Trophoblast cell (in vitro differentiated cells and primary cell): ENCODE measurements around the gene PPP2R2C.

Experiments
- DNase-seq, 2 donors: peaks; one replicate each; pipeline ENCODE4 v3.0.0-alpha.2; 2016
- H2AFZ ChIP-seq: 2 replicates; pipeline ENCODE4 v1.6.1; 2013; ENCODE audit warnings: low read length, moderate library complexity, mild to moderate bottlenecking; ENCODE audit not compliant: insufficient read depth, poor library complexity
- H2AK5ac ChIP-seq: 2 replicates; pipeline ENCODE4 v1.6.1; 2013; ENCODE audit warnings: mild to moderate bottlenecking, low read length
- H2BK120ac ChIP-seq: 2 replicates; pipeline ENCODE4 v1.6.1; 2013; ENCODE audit warnings: low read length, mild to moderate bottlenecking, moderate library complexity; ENCODE audit not compliant: insufficient read depth, poor library complexity
- H2BK12ac ChIP-seq: 2 replicates; pipeline ENCODE4 v1.6.1; 2013; ENCODE audit warnings: mild to moderate bottlenecking, low read length, moderate library complexity
- H2BK5ac ChIP-seq: 2 replicates; pipeline ENCODE4 v1.6.1; 2013; ENCODE audit warnings: low read length, low read depth, moderate library complexity, mild to moderate bottlenecking; ENCODE audit not compliant: poor library complexity
- H3K14ac ChIP-seq: 2 replicates; pipeline ENCODE4 v1.6.1; 2013; ENCODE audit warnings: mild to moderate bottlenecking, low read length
- H3K18ac ChIP-seq: 2 replicates; pipeline ENCODE4 v1.6.1; 2013; ENCODE audit warnings: mild to moderate bottlenecking, low read length
- H3K23ac ChIP-seq: 2 replicates; pipeline ENCODE4 v1.6.1; 2013; ENCODE audit warnings: low read length
- H3K27ac ChIP-seq: 2 replicates; pipeline ENCODE4 v1.5.1; 2013; ENCODE audit warnings: low read depth, mild to moderate bottlenecking, inconsistent platforms, low read length, moderate library complexity
- H3K27me3 ChIP-seq: 2 replicates; pipeline ENCODE4 v1.6.1; 2013; ENCODE audit warnings: inconsistent platforms, mild to moderate bottlenecking, low read length, moderate library complexity; ENCODE audit not compliant: insufficient read depth
- H3K36me3 ChIP-seq, 2 experiments: 1 replicate in 1 of 2; 2 replicates in 1 of 2; pipeline ENCODE4 v1.6.1; 2013; ENCODE audit warnings: low read length in 2 of 2, mild to moderate bottlenecking in 2 of 2, moderate library complexity in 1 of 2; ENCODE audit not compliant: insufficient read depth in 2 of 2, control insufficient read depth in 1 of 2
- H3K4ac ChIP-seq: 2 replicates; pipeline ENCODE4 v1.6.1; 2013; ENCODE audit warnings: low read depth, mild to moderate bottlenecking, low read length, moderate library complexity
- H3K4me1 ChIP-seq, 2 experiments: 1 replicate in 1 of 2; 2 replicates in 1 of 2; pipeline ENCODE4 v1.6.1; 2013; ENCODE audit warnings: low read length in 2 of 2, mild to moderate bottlenecking in 2 of 2, moderate library complexity in 1 of 2; ENCODE audit not compliant: insufficient read depth in 2 of 2, control insufficient read depth in 1 of 2
- H3K4me2 ChIP-seq: 2 replicates; pipeline ENCODE4 v1.6.1; 2013; ENCODE audit warnings: inconsistent platforms, mild to moderate bottlenecking, low read length, moderate library complexity
- H3K4me3 ChIP-seq: 2 replicates; pipeline ENCODE4 v1.5.1; 2013; ENCODE audit warnings: mild to moderate bottlenecking, low read depth, low read length, inconsistent platforms
- H3K79me1 ChIP-seq: one replicate; pipeline ENCODE4 v1.6.1; 2013; ENCODE audit warnings: low read length
- H3K79me2 ChIP-seq: 2 replicates; pipeline ENCODE4 v1.6.1; 2013; ENCODE audit warnings: low read length, mild to moderate bottlenecking; ENCODE audit not compliant: control insufficient read depth, insufficient read depth, poor library complexity
- H3K9ac ChIP-seq: 2 replicates; pipeline ENCODE4 v1.6.1; 2013; ENCODE audit warnings: mild to moderate bottlenecking, low read length
- H3K9me3 ChIP-seq: 2 replicates; pipeline ENCODE4 v1.6.1; 2013; ENCODE audit warnings: low read depth, mild to moderate bottlenecking, control low read depth, inconsistent platforms, low read length; ENCODE audit not compliant: insufficient read depth
- H4K12ac ChIP-seq: 2 replicates; pipeline ENCODE4 v1.6.1; 2013; ENCODE audit warnings: low read depth, mild to moderate bottlenecking, low read length, moderate library complexity
- H4K8ac ChIP-seq: 2 replicates; pipeline ENCODE4 v1.6.1; 2013; ENCODE audit warnings: low read depth, mild to moderate bottlenecking, low read length, moderate library complexity
- H4K91ac ChIP-seq: one replicate; pipeline ENCODE4 v1.6.1; 2013; ENCODE audit warnings: low read depth, mild to moderate bottlenecking, low read length, moderate library complexity
- WGBS: extraction: QIAGEN DNeasy Blood & Tissue Kit; methylation state at CpG from one replicate; pipeline ENCODE4 v1.1.7; 2013; ENCODE audit warnings: missing lambda C conversion rate; ENCODE audit not compliant: insufficient read length, insufficient coverage; ENCODE audit errors: extremely low coverage; 5-methylcytosine and 5-hydroxymethylcytosine counted together

Gene PPP2R2C

DNA sequence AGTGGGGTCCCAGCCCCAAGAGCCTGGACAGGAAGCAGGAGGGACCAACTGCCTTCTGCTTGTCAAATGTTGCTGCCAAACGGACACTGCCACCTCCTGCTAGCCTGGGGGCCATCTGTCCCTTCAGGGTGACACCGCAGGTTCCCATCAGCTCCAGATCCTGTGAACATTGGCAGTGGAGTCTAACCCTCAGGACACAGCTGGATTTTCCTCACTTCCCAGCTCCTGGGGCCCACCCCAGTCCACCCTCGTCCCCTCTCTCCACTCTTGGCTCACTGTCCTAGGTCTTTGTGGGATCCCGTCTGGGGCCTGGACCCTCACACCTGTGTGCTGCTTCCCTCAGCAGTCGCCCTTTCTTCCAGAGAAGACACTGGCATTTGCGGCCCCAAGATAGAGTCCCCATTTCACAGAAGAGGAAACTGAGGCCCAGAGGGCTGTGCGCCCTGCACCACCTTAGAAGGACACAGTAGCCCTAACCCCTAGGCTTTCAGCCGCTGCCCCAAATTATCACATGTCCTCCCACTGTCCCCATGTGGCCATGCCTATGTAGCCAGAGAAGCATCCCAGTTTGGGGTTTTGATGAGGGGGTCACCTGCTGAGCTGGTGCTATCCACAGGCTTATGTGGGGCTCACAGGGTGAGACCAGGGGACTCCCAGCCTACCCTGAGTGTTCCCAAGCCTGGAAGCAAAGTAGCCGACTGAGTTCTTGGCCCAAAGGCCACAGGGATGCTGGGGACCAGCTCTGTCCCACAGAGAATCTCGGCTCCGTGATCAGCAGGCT lies 20.1 kb downstream of the PPP2R2C start:
- WGBS: no CpG with 5 or more reads among the region's 11 CpGs
- Histone ChIP-seq H3K79me1 (no peaks in the 10 kb centered on the region), H3K14ac (no peak overlapping the region)

DNA sequence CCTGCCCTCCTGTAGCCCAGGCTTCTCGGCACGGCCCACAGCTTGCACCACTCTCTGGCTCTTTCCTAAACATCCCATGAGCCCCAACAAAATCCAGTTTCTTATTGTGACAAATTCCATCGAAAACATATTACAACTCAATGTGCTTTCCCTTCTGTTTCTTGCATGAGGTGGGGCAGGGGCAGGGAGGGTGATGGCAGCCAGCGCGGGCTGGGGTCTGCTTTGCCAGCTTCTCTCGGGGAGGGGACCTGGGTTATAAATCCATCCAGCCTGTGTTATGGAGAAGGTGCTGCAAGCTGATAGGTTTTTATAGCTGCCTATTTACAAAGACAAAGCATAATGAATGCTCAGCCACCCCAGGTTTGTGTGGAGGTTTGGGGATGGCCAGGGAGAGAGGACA lies 21.1 kb downstream of the PPP2R2C start:
- H3K23ac ChIP-seq: no peak overlapping the region
- H3K79me2 ChIP-seq: no peaks in the 10 kb centered on the region
- H3K27ac ChIP-seq: no peak overlapping the region
- H2BK5ac ChIP-seq: no peak overlapping the region
- H2BK120ac ChIP-seq: no peak overlapping the region
- no peak overlapping the region for H3K9ac ChIP-seq
- H4K8ac ChIP-seq: no peak overlapping the region
- H3K14ac ChIP-seq: no peak overlapping the region
- no peaks in the 10 kb centered on the region for H3K27me3 ChIP-seq
- no peak overlapping the region for H2AK5ac ChIP-seq
- no peak overlapping the region for H3K4me2 ChIP-seq
- no peak for DNase-seq
- H2AFZ ChIP-seq: no peak overlapping the region
- H4K12ac ChIP-seq: no peak overlapping the region
- no peak overlapping the region for H2BK12ac ChIP-seq
- no peaks in the 10 kb centered on the region for H3K36me3 ChIP-seq
- H3K79me1 ChIP-seq: no peaks in the 10 kb centered on the region
- WGBS: no CpG with 5 or more reads among the region's 6 CpGs
- H3K4me1 ChIP-seq: no peaks in the 10 kb centered on the region
- no peak overlapping the region for H3K18ac ChIP-seq
- H3K4ac ChIP-seq: no peak overlapping the region
- no peak overlapping the region for H3K4me3 ChIP-seq
- no peak overlapping the region for H4K91ac ChIP-seq
- H3K9me3 ChIP-seq: peaks cover 3% of the 10 kb centered on the region

More for the DNA sequence above, 20.1 kb downstream of the PPP2R2C start:
- H3K23ac ChIP-seq: no peak overlapping the region
- H3K27ac ChIP-seq: no peak overlapping the region
- no peak overlapping the region for H3K4me3 ChIP-seq
- H3K4me2 ChIP-seq: no peak overlapping the region
- no peaks in the 10 kb centered on the region for H3K4me1 ChIP-seq
- H2AFZ ChIP-seq: no peak overlapping the region
- no peaks in the 10 kb centered on the region for H3K36me3 ChIP-seq
- no peak for DNase-seq
- no peak overlapping the region for H2BK12ac ChIP-seq
- H3K27me3 ChIP-seq: no peaks in the 10 kb centered on the region
- H3K9ac ChIP-seq: no peak overlapping the region
- H2BK120ac ChIP-seq: no peak overlapping the region
- no peak overlapping the region for H4K12ac ChIP-seq
- no peak overlapping the region for H4K91ac ChIP-seq
- H3K79me2 ChIP-seq: no peaks in the 10 kb centered on the region
- no peak overlapping the region for H4K8ac ChIP-seq
- no peak overlapping the region for H3K18ac ChIP-seq
- peaks cover 3% of the 10 kb centered on the region for H3K9me3 ChIP-seq
- no peak overlapping the region for H2AK5ac ChIP-seq
- no peak overlapping the region for H3K4ac ChIP-seq
- H2BK5ac ChIP-seq: no peak overlapping the region

DNA sequence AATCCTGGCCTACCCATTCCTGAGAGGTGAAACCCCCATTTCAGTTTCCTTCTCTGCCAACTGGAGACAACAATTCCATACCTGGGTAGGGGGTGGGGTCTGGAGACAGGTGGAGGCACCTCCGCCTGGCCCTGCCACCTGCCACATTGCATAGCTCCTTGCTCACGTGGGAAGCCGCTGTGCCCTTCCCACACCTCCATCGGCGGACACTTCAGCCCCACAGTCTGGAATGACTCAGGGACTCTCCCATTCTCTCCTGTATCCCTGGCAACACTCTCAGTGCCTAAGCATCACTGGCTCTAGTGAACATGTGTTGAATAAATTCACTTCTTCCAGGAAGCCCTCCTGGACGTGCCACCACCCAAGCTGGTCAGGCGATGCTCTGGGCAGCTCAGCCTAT lies 21.7 kb downstream of the PPP2R2C start:
- Histone ChIP-seq H3K4me1 (no peaks in the 10 kb centered on the region), H3K79me2 (no peaks in the 10 kb centered on the region), H2BK12ac (no peak overlapping the region), H3K79me1 (no peaks in the 10 kb centered on the region), H3K14ac (no peak overlapping the region), H4K12ac (no peak overlapping the region), H4K91ac (no peak overlapping the region), H3K9ac (no peak overlapping the region), H2BK5ac (no peak overlapping the region), H2AK5ac (no peak overlapping the region), H3K9me3 (peaks cover 3% of the 10 kb centered on the region), H3K18ac (no peak overlapping the region), H2BK120ac (no peak overlapping the region), H3K23ac (no peak overlapping the region), H2AFZ (no peak overlapping the region), H4K8ac (no peak overlapping the region), H3K4ac (no peak overlapping the region), H3K36me3 (no peaks in the 10 kb centered on the region), H3K4me2 (no peak overlapping the region), H3K27ac (no peak overlapping the region), H3K4me3 (no peak overlapping the region), H3K27me3 (no peaks in the 10 kb centered on the region)
- no peak for DNase-seq
- no CpG with 5 or more reads among the region's 7 CpGs for WGBS

DNA sequence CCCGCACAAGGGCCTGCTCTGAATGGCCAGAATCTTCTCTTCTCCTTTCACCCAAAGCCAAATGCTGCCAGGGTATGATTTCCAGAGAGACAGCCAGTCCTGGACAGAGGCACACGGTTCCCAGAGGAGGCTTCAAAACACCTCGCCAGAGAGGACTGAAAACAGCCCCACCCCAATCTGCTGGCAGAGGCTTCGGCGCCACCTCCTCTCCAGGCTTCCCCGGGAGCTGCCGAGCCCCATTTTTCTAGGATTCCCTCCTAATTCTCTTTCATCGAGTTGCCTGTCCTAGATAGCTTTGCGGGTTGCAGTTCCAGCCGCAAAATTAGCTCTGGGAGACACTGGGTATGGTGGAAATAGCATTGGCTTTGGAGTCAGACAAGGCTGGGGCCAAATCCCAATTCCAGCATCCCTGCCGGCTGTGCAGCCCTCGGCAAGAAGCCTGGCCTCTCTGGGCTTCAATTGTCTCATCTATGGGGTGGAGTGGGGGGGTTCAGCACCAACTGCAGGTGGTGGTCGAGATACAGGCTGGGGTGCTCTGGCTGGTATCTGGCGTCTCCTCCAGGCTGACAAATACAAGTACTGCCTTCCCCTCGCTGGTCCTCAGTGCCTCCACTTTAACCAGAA lies 22.6 kb downstream of the PPP2R2C start:
- no peaks in the 10 kb centered on the region for H3K79me1 ChIP-seq
- H3K4me3 ChIP-seq: no peak overlapping the region
- H2BK5ac ChIP-seq: no peak overlapping the region
- H3K4me2 ChIP-seq: no peak overlapping the region
- H3K79me2 ChIP-seq: no peaks in the 10 kb centered on the region
- no peak overlapping the region for H3K23ac ChIP-seq
- H3K4ac ChIP-seq: no peak overlapping the region
- H3K27ac ChIP-seq: no peak overlapping the region
- no peak for DNase-seq
- no peak overlapping the region for H4K8ac ChIP-seq
- no peak overlapping the region for H3K9ac ChIP-seq
- H3K27me3 ChIP-seq: no peaks in the 10 kb centered on the region
- no peak overlapping the region for H3K18ac ChIP-seq
- H4K12ac ChIP-seq: no peak overlapping the region
- no peak overlapping the region for H3K14ac ChIP-seq
- no peaks in the 10 kb centered on the region for H3K36me3 ChIP-seq
- H3K4me1 ChIP-seq: no peaks in the 10 kb centered on the region
- H4K91ac ChIP-seq: no peak overlapping the region
- WGBS: no CpG with 5 or more reads among the region's 15 CpGs
- no peak overlapping the region for H2BK120ac ChIP-seq
- no peak overlapping the region for H2AFZ ChIP-seq
- H2AK5ac ChIP-seq: no peak overlapping the region
- no peak overlapping the region for H2BK12ac ChIP-seq
- peaks cover 1% of the 10 kb centered on the region for H3K9me3 ChIP-seq
